HepG2 (cell line): ENCODE measurements around the gene FCGR3B. TPM values are rescaled to one million over a fixed set of nuclear protein-coding genes. Genes with fewer than 3 reads are reported as not detected.
"Not testable (repeated sequence)": the region's sequence is repeated elsewhere in the genome, so short reads cannot be mapped to it uniquely, and the experiment has no call there.

ENCODE experiments used
- ATAC-seq: fragments of 200-7000 bp; cut with Tn5 transposase; 3 replicates; pipeline ENCODE4 v1.9.1; 2020; ENCODE audit warnings: mild to moderate bottlenecking, moderate library complexity
- BruUV-seq: library from RNA; stranded (reverse); fragments of 400-500 nt; replicated peaks from 2 replicates; lab custom pipeline; 2021; lab: Mats Ljungman, UMichigan
- CTCF ChIA-PET: fragments of 300-600 bp; formaldehyde crosslinking; extraction: SDS; loops from one replicate; lab custom pipeline; 2021; ENCODE audit warnings: low total read pairs, inconsistent platforms, low intra/inter-chr PET ratio; lab: Yijun Ruan, JAX
- POLR2A ChIA-PET: fragments of 350-600 bp; sonication (Branson Sonifier 250); formaldehyde crosslinking; loops from one replicate; lab custom pipeline; 2020; ENCODE audit warnings: antibody characterized with exemption, inconsistent platforms; lab: Yijun Ruan, JAX
- DNase-seq: peaks from one replicate; pipeline ENCODE4 v3.0.0-alpha.2; 2015; ENCODE audit warnings: low spot score
- FAIRE-seq: peaks from 3 replicates; lab custom pipeline; 2011; peaks lifted over from hg19 to GRCh38; lab: Jason Lieb, UNC
- H2AFZ ChIP-seq: one replicate; pipeline ENCODE4 v1.6.1; 2011; ENCODE audit warnings: low read length, inconsistent platforms
- H3K27ac ChIP-seq: fragments of 300-600 bp; 3 replicates; pipeline ENCODE4 v1.8.0; 2011; ENCODE audit warnings: mixed run types, mild to moderate bottlenecking, mixed read lengths, low read length, inconsistent platforms; ENCODE audit not compliant: insufficient read depth; ENCODE audit errors: extremely low read length
- H3K27me3 ChIP-seq, 2 experiments: fragments of 200-600 bp in 1 of 2; 2 replicates in 1 of 2; 3 replicates in 1 of 2; pipeline versions ENCODE4 v1.6.0 to v1.8.0; 2011; ENCODE audit warnings: low read length in 2 of 2, mild to moderate bottlenecking in 2 of 2, moderate library complexity in 2 of 2, inconsistent platforms in 1 of 2; ENCODE audit not compliant: insufficient read depth in 2 of 2, control insufficient read depth in 1 of 2
- H3K36me3 ChIP-seq, 2 experiments: fragments of 200-600 bp in 1 of 2; replicated peaks in 1 of 2; 2 replicates in 1 of 2; 3 replicates in 1 of 2; pipeline versions ENCODE4 v1.5.1 to v1.8.0; 2011; ENCODE audit warnings: low read length in 2 of 2, inconsistent platforms in 1 of 2; ENCODE audit not compliant: insufficient read depth in 2 of 2, control insufficient read depth in 1 of 2
- H3K4me1 ChIP-seq: 2 replicates; pipeline ENCODE4 v1.5.1; 2012; ENCODE audit warnings: low read length, inconsistent platforms; ENCODE audit not compliant: insufficient read depth
- H3K4me2 ChIP-seq: 2 replicates; pipeline ENCODE4 v1.6.0; 2011; ENCODE audit warnings: low read depth, low read length, inconsistent platforms
- H3K4me3 ChIP-seq, 3 experiments: fragments of 200-600 bp in 1 of 3; sonication (generic), shearing (Covaris generic) in 1 of 3; replicated peaks in 1 of 3; 2 replicates each; pipeline ENCODE4 v1.5.1; 2011 to 2016; ENCODE audit warnings: low read length in 3 of 3, inconsistent platforms in 2 of 3, low read depth in 2 of 3, mild to moderate bottlenecking in 2 of 3, control low read depth in 1 of 3, mixed read lengths in 1 of 3; ENCODE audit not compliant: insufficient read depth in 1 of 3
- H3K79me2 ChIP-seq: one replicate; pipeline ENCODE4 v1.6.1; 2011; ENCODE audit warnings: low read length, inconsistent platforms; ENCODE audit not compliant: insufficient read depth
- H3K9ac ChIP-seq: 2 replicates; pipeline ENCODE4 v1.6.0; 2011; ENCODE audit warnings: mild to moderate bottlenecking, low read depth, low read length, inconsistent platforms; ENCODE audit not compliant: insufficient read depth
- H3K9me3 ChIP-seq: 2 replicates; pipeline ENCODE4 v1.5.1; 2012; ENCODE audit warnings: mild to moderate bottlenecking, low read length
- H4K20me1 ChIP-seq: 2 replicates; pipeline ENCODE4 v1.6.0; 2011; ENCODE audit warnings: inconsistent platforms, mild to moderate bottlenecking, low read length, moderate library complexity; ENCODE audit not compliant: insufficient read depth
- WGBS: methylation state at CpG from one replicate; pipeline ENCODE4 v1.1.6; 2017; ENCODE audit warnings: low lambda C conversion rate; 5-methylcytosine and 5-hydroxymethylcytosine counted together
- in situ Hi-C: cut with HindIII; loops from 2 replicates; pipeline ENCODE4 v1.10.0; 2017; ENCODE audit warnings: low pct_unique_long_range_greater_than_20kb; ENCODE audit not compliant: extremely low pct_ligation_motif_present
- intact Hi-C: fragments of 100-400 bp; cut with micrococcal nuclease; formaldehyde crosslinking; loops from one replicate; pipeline ENCODE4 v1.10.0; 2022; ENCODE audit not compliant: unreplicated experiment
- polyA plus RNA-seq, 8 experiments: library from polyadenylated mRNA; depleted of rRNA in 3 of 8; stranded (reverse) in 7 of 8; unstranded in 1 of 8; fragments of >200 nt; fragmentation: Illumina TruSeq in 4 of 8; extraction: Trizol in 4 of 8; gene quantifications; 2 replicates each; pipeline versions ENCODE4 v1.2.1 to v1.2.3, GENCODE V29; 2011 to 2016; ENCODE audit warnings: low read depth in 4 of 8, missing spikeins in 1 of 8, mixed read lengths in 1 of 8; ENCODE audit not compliant: insufficient read depth in 1 of 8
- total RNA-seq, 5 experiments: library from RNA; depleted of rRNA; stranded (reverse); fragments of >200 nt; fragmentation: Illumina TruSeq; extraction: Trizol; gene quantifications; 2 replicates each; pipeline ENCODE4 v1.2.3, GENCODE V29; 2016; ENCODE audit warnings: low read depth in 1 of 5

Gene FCGR3B
- total and polyA plus RNA-seq, 2 of the 13 experiments (the other 11 are each of a cell fraction or from before 2014, with no cell fraction given) = not detected

- H3K4me1 ChIP-seq, H4K20me1 ChIP-seq, H3K4me3 ChIP-seq, H2AFZ ChIP-seq, H3K4me2 ChIP-seq, H3K27ac ChIP-seq, intact Hi-C loops, H3K9me3 ChIP-seq, ATAC-seq, BruUV-seq, DNase-seq, FAIRE-seq, H3K36me3 ChIP-seq, CTCF ChIA-PET, H3K9ac ChIP-seq, POLR2A ChIA-PET, H3K79me2 ChIP-seq, H3K27me3 ChIP-seq: not testable (repeated sequence)
- in situ Hi-C loops = loop anchor here (10.0 kb wide), 1 partner anchor 101 kb away; the partner anchor contains the start of gene DUSP12
- WGBS = 31% methylated on average over 3 of the region's 5 CpGs
These were observed 12.7 kb upstream of the FCGR3B start for GRCh38 chr1:161643481-161644208.

DNA sequence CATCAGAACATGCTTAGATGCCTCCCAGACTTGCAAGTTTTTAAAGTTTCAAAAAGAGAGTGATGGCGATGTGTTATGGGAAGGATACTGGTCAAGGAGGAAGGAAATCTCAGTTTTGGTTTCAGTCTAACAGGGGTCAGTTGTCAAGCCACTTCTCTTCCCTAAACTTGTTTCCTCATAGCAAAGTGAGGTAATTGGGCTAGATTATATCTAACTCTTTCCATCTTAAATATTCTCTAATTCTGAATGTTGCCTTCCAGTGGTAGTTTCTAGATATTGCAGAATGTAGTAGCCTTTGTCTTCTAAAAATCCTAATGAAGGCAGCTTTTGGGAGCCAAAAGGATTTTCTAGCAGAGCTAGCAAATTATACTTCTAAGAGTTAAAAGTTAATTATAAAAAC is 11.7 kb upstream of the FCGR3B start:
- H2AFZ ChIP-seq, POLR2A ChIA-PET, H3K79me2 ChIP-seq, BruUV-seq, H3K36me3 ChIP-seq, DNase-seq, H4K20me1 ChIP-seq, H3K27me3 ChIP-seq, intact Hi-C loops, H3K9ac ChIP-seq, H3K27ac ChIP-seq, H3K4me3 ChIP-seq, H3K4me2 ChIP-seq, H3K4me1 ChIP-seq, CTCF ChIA-PET, ATAC-seq, H3K9me3 ChIP-seq, FAIRE-seq: not testable (repeated sequence)
- WGBS = 46% methylated on average over 1 of the region's 1 CpG
- in situ Hi-C loops = loop anchor here (10.0 kb wide), 1 partner anchor 102 kb away; the partner anchor contains the start of gene DUSP12

DNA sequence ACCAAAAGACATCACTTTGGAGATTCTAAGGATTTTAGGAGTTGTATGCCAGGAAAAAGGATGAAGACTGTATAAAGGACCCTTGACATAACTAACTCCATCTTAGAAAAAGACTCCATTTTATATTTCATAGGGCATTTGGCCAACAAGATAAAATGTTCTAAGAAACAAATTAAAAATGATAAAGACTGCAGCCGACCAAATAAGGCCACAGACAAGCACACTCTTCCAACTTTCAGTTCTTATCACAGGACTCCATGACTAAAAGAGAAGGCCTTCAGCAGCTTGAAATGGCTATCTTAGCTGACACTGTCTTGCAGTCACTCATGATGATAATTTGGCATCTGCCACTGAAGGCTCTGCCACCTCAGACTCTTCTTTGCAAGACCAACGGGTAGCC is 8.2 kb upstream of the FCGR3B start:
- H2AFZ ChIP-seq, H3K27ac ChIP-seq, POLR2A ChIA-PET, H3K27me3 ChIP-seq, CTCF ChIA-PET, intact Hi-C loops, H3K4me3 ChIP-seq, H4K20me1 ChIP-seq, BruUV-seq, H3K79me2 ChIP-seq, FAIRE-seq, H3K4me1 ChIP-seq, DNase-seq, H3K36me3 ChIP-seq, ATAC-seq, H3K9ac ChIP-seq, in situ Hi-C loops, H3K4me2 ChIP-seq, H3K9me3 ChIP-seq: not testable (repeated sequence)
- 0% methylated on average over 1 of the region's 2 CpGs for WGBS

DNA sequence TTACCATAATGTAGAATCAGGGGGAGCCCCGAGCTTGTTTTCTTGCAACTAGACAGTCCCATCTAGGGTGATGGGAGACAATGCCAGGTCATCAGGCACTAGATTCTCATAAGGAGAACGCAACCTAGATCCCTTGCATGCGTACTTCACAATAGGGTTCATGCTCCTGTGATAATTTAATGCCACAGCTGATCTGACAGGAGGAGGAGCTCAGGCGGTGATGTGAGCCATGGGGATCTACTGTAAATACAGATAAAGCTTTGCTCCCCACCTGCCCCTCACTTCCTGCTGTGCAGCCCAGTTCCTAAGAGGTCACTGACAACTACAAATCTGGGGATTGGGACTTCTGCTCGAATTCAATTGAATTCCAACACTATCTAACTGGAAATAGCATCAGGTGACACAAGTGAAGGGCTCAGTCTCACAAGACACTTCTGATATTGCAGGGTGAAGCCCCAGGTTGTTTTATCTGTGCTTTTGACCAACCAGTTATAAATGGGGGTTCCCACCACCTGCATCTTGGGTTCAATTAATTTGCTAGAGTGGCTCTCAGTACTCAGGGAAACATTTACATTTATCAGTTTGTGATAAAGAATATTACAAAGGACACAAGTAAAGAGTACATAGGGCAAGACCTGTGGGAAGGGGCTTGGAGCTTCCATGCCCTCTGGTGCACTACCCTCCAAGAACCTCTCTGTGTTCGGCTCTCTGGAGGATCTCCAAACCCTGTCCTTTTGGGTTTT is 7.4 kb upstream of the FCGR3B start:
- CTCF ChIA-PET, intact Hi-C loops, H4K20me1 ChIP-seq, FAIRE-seq, DNase-seq, POLR2A ChIA-PET, in situ Hi-C loops, H3K4me3 ChIP-seq, H3K79me2 ChIP-seq, H3K9ac ChIP-seq, ATAC-seq, H3K4me1 ChIP-seq, H2AFZ ChIP-seq, BruUV-seq, H3K27ac ChIP-seq, H3K4me2 ChIP-seq, H3K36me3 ChIP-seq, H3K9me3 ChIP-seq, H3K27me3 ChIP-seq: not testable (repeated sequence)
- 0% methylated on average over 1 of the region's 6 CpGs for WGBS
